Heart left ventricle (tissue), 16 donors: Measurements from ENCODE around the gene CARS1. TPM values are rescaled to one million over a fixed set of nuclear protein-coding genes. Genes with fewer than 3 reads are reported as not detected.

Source experiments
- ATAC-seq, 4 donors: fragments of 200-7000 bp; cut with Tn5 transposase; one replicate each; pipeline ENCODE4 v1.9.1; 2020 to 2022; ENCODE audit warnings: moderate library complexity in 4 of 4, mild to moderate bottlenecking in 3 of 4, moderate number of reproducible peaks in 1 of 4
- DNase-seq, 5 donors: peaks; one replicate each; pipeline ENCODE4 v3.0.0-alpha.2; 2020
- H3K27ac ChIP-seq, 12 donors: fragments of 200-600 bp; sonication (generic) in 4 of 12; one replicate each; pipeline versions ENCODE4 v1.5.0 to v1.8.0; 2016 to 2022; ENCODE audit warnings: mild to moderate bottlenecking in 2 of 12
- H3K27me3 ChIP-seq, 9 donors: fragments of 200-600 bp; sonication (generic) in 2 of 9; one replicate each; pipeline versions ENCODE4 v1.5.1 to v1.8.0; 2016 to 2022; ENCODE audit warnings: mild to moderate bottlenecking in 3 of 9
- H3K36me3 ChIP-seq, 9 donors: fragments of 200-600 bp; sonication (generic) in 2 of 9; one replicate each; pipeline versions ENCODE4 v1.5.0 to v1.8.0; 2018 to 2022; ENCODE audit warnings: mild to moderate bottlenecking in 2 of 9
- H3K4me1 ChIP-seq, 12 donors: fragments of 200-600 bp; sonication (generic) in 4 of 12; one replicate each; pipeline versions ENCODE4 v1.5.0 to v1.8.0; 2016 to 2022; ENCODE audit warnings: mild to moderate bottlenecking in 3 of 12
- H3K4me3 ChIP-seq, 12 donors: fragments of 200-600 bp; sonication (generic) in 4 of 12; one replicate each; pipeline versions ENCODE4 v1.5.0 to v1.8.0; 2017 to 2022; ENCODE audit warnings: mild to moderate bottlenecking in 9 of 12, moderate library complexity in 4 of 12
- H3K9me3 ChIP-seq, 12 donors: fragments of 200-600 bp; sonication (generic) in 4 of 12; one replicate each; pipeline versions ENCODE4 v1.5.0 to v1.8.0; 2016 to 2022; ENCODE audit warnings: mild to moderate bottlenecking in 1 of 12
- CTCF ChIP-seq, 12 donors: fragments of 200-600 bp; sonication (generic) in 4 of 12; IDR thresholded peaks; one replicate each; pipeline versions ENCODE4 v1.5.0 to v1.8.0; 2018 to 2022; ENCODE audit warnings: antibody characterized with exemption in 12 of 12, mild to moderate bottlenecking in 5 of 12
- POLR2A ChIP-seq, 2 donors: fragments of 450-650 bp; IDR thresholded peaks; one replicate each; pipeline ENCODE4 v1.6.1; 2017; ENCODE audit warnings: antibody characterized with exemption in 2 of 2, mild to moderate bottlenecking in 2 of 2, moderate library complexity in 2 of 2
- WGBS, 4 donors: extraction: QIAGEN DNeasy Blood & Tissue Kit in 2 of 4; methylation state at CpG; one replicate each; pipeline versions ENCODE4 v1.1.5 to v1.1.7; 2013 to 2018; 5-methylcytosine and 5-hydroxymethylcytosine counted together
- intact Hi-C, 10 donors: fragments of 100-400 bp; cut with DNase I; formaldehyde crosslinking; loops; one replicate each; pipeline versions ENCODE4 v1.11.1 to v1.14.2; 2022
- polyA plus RNA-seq, 2 donors: library from polyadenylated mRNA; stranded (reverse); fragments of 200-250 nt; gene quantifications; one replicate each; pipeline ENCODE4 v1.2.3, GENCODE V29; 2013
- total RNA-seq, 9 donors: library from RNA; depleted of rRNA in 2 of 9; stranded (reverse); fragments of >200 nt in 2 of 9; fragmentation: NEBNext Ultra II Directional in 3 of 9; extraction: Animal tissue kit (Norgen Biotek cat#: 25700) in 3 of 9; gene quantifications; one replicate each; pipeline versions ENCODE4 v1.1.0 to v1.2.4, GENCODE V29; 2016 to 2023
- donor health status: ischemic (EF 13 %, LVEDD 7.1; RV severe dilation, severe dysfunction).
- donor health status: healthy with polysubstance abuse.
- donor health status: DM: no; HTN: yes; CAD: no.
- donor health status: DM: no; HTN: no; CAD: no.
- donor health status: ischemic (EF 25% LVEDD 6.9; RV normal size, moderate dysfunction).
- donor health status: ischemic (EF 25% LVEDD 5.7; RV mildly dilated, moderate dysfunction).
- donor health status: healthy.
- donor health status: DM: yes; HTN: yes; CAD: no.
- donor health status: ischemic (EF 35%, LVEDD 5.7; RV mildly dilated, moderate dysfunction).
- donor health status: nonischemic (EF 11% LVEDD 7.7; RV severe dilation, severe dysfunction).
- donor health status: DM: yes; HTN: yes; CAD: no.
- donor health status: PGD.
- donor health status: ischemic (EF 29% LVEDD 5.4; RV normal size, mild dysfunction).
- donor health status: nonischemic (EF 23%, LVEDD 6.1; RV moderate dilation, normal function).

CARS1 gene
- total and polyA plus RNA-seq, 11 donors: 9.3 to 30.5 (median 18.5) TPM

DNA sequence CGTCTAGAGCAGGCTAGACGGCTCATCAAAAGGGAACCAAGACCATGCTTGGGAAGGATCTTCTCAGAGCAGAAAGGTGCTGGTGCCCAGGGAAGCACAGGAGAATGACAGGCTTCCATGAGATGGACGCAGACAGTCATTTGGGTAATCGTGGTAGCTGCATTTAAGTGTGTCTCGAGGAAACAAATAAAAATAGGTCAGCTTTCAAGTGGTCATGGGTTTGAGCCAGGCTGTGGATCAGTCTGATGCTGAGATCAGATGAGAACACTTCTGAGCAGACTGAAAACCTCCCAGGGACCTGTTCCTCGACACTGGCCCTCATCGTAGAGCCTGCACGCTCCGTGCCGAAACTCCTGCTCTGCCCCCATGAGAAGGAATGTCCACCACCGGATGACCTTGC lies 4.7 kb downstream of the CARS1 start:
- intact Hi-C loops: loop anchor here in 2 of 10 donors (5.0 to 10.0 kb wide), 2 partner anchors 35 to 112 kb away; partner anchors contain the start of gene OSBPL5 (in 2 of the 2)
- H3K4me1 ChIP-seq: peaks cover 4 to 71% (median 43%) of the 10 kb centered on the region in 12 donors
- TF ChIP-seq CTCF (IDR thresholded peaks at IDR 0.05): no peak
- TF ChIP-seq POLR2A (IDR thresholded peaks at IDR 0.05): no peak

GRCh38 chr11:3052109-3052479 lies 5.1 kb downstream of the CARS1 start:
- H3K27ac ChIP-seq: peak overlapping the region in 1 of 12 donors; percentile 40
- WGBS, 4 donors: 41 to 52% (median 48%) methylated on average over 14 of the region's 14 CpGs
- no peaks in the 10 kb centered on the region for H3K27me3 ChIP-seq
- H3K4me1 ChIP-seq: peaks cover 4 to 69% (median 42%) of the 10 kb centered on the region in 12 donors
- ATAC-seq (no peak), DNase-seq (peak in 1 of 5 donors; percentile 27)
- H3K9me3 ChIP-seq: no peaks in the 10 kb centered on the region
- H3K36me3 ChIP-seq: peaks cover 0 to 17% (median 7%) of the 10 kb centered on the region in 9 donors
- peak overlapping the region in 1 of 12 donors; percentile 15 for H3K4me3 ChIP-seq
- intact Hi-C loops: loop anchor here in 2 of 10 donors (5.0 to 10.0 kb wide), 2 partner anchors 35 to 113 kb away; partner anchors contain the start of gene OSBPL5 (in 2 of the 2)
- TF ChIP-seq POLR2A (IDR thresholded peaks at IDR 0.05) (no peak), CTCF (IDR thresholded peaks at IDR 0.05) (no peak)

More for the DNA sequence above, 4.7 kb downstream of the CARS1 start:
- ATAC-seq (no peak), DNase-seq (peak in 1 of 5 donors; percentile 24)
- Histone ChIP-seq H3K36me3 (peaks cover 0 to 13% (median 5%) of the 10 kb centered on the region in 9 donors), H3K4me3 (no peak overlapping the region), H3K27ac (peak overlapping the region in 1 of 12 donors; percentile 40), H3K9me3 (no peaks in the 10 kb centered on the region), H3K27me3 (no peaks in the 10 kb centered on the region)
- WGBS, 4 donors: 63 to 70% (median 69%) methylated on average over 11 of the region's 11 CpGs

GRCh38 chr11:3051196-3052108 lies 5.8 kb downstream of the CARS1 start:
- Histone ChIP-seq H3K4me1 (peaks cover 4 to 66% (median 39%) of the 10 kb centered on the region in 12 donors), H3K27me3 (no peaks in the 10 kb centered on the region), H3K27ac (peak overlapping the region in 1 of 12 donors; percentile 40), H3K36me3 (peaks cover 0 to 21% (median 7%) of the 10 kb centered on the region in 9 donors), H3K9me3 (no peaks in the 10 kb centered on the region), H3K4me3 (peak overlapping the region in 1 of 12 donors; percentile 15)
- WGBS, 4 donors: 75 to 83% (median 79%) methylated on average over 13 of the region's 13 CpGs
- DNase-seq (peak in 1 of 5 donors; percentile 22), ATAC-seq (no peak)
- TF ChIP-seq POLR2A (IDR thresholded peaks at IDR 0.05) (no peak), CTCF (IDR thresholded peaks at IDR 0.05) (no peak)
- intact Hi-C loops: loop anchor here in 2 of 10 donors (5.0 to 10.0 kb wide), 2 partner anchors 36 to 113 kb away; partner anchors contain the start of gene OSBPL5 (in 2 of the 2)
